ENCODE results near the gene RALGPS1.

RALGPS1 gene

GRCh38 chr9:127182901-127183746 is 268.5 kb downstream of the RALGPS1 start:
- no peaks in the 10 kb centered on the region for H3K4me1 ChIP-seq (ENCODE audit: control extremely low read depth in 1 of 4, control insufficient read depth in 4 of 4, insufficient read depth in 4 of 4, low read length in 3 of 4)
- H3K4me3 ChIP-seq (ENCODE audit: control insufficient read depth in 1 of 7, extremely low read depth in 1 of 7, insufficient read depth in 4 of 7, low read depth in 2 of 7, low read length in 6 of 7), result no peak overlapping the region
- ChIA-PET POLR2A (no interaction called here), CTCF (interaction anchor here (1.4 kb wide), 1 partner anchor 22 kb away, joined by 3 read pairs; no protein-coding TSS in a partner anchor)
- H3K27me3 ChIP-seq (replicated peaks in 2 of 5; ENCODE audit: control insufficient read depth in 4 of 5, insufficient read depth in 5 of 5, low read length in 4 of 5), result peaks cover 0 to 4% (median 0%) of the 10 kb centered on the region in 5 experiments
- DNase-seq, result no peak
- 99% methylated on average over 14 of the region's 14 CpGs for WGBS (ENCODE audit: insufficient coverage)
- H3K27ac ChIP-seq (ENCODE audit: insufficient read depth in 1 of 2, low read depth in 1 of 2, low read length in 2 of 2, poor library complexity in 1 of 2, severe bottlenecking in 2 of 2), result no peak overlapping the region
- no peaks in the 10 kb centered on the region for H3K36me3 ChIP-seq (ENCODE audit: control insufficient read depth in 4 of 4, insufficient read depth in 4 of 4, low read length in 3 of 4)
- no peaks in the 10 kb centered on the region for H3K9me3 ChIP-seq (ENCODE audit: control extremely low read depth in 1 of 5, control insufficient read depth in 4 of 5, insufficient read depth in 2 of 5, low read depth in 1 of 5, low read length in 4 of 5)

DNA sequence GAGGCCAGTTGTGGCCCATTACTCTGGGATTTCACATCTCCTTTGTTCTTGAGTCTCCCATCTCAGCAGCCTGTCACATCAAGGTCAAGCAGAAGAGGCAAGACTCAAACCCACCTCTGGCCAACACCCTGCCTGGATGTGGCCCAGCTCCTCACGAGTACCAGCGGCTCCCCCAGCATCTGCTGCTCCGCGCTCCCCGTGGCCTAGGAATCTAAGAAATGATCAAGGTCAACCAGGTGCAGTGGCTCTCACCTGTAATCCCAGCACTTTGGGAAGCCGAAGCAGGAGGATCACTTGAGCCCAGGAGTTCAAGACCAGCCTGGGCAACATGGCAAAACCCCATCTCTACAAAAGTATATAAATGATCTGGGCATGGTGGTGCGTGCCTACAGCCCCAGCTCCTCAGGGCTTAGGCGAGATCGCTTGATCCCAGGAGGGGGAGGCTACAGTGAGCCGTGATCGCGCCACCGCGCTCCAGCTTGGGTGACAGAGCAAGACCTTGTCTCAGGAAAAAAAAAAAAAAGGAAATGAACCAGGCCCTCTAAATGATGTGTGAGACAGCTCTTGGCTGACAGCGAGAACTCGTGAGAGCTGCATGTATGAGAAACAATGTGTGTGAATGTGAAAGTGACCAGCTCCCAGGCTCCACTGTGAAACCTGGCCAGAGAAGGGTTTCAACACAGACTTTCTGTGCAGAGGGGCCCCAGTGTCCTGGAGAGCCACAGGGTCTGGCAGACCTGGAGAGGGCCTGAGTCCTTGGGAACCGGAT is 269.4 kb downstream of the RALGPS1 start:
- H3K9me3 ChIP-seq (ENCODE audit: control extremely low read depth in 1 of 5, control insufficient read depth in 4 of 5, insufficient read depth in 2 of 5, low read depth in 1 of 5, low read length in 4 of 5), result no peaks in the 10 kb centered on the region
- CTCF ChIA-PET, result no interaction called here
- POLR2A ChIA-PET, result no interaction called here
- no peak for DNase-seq
- H3K4me1 ChIP-seq (ENCODE audit: control extremely low read depth in 1 of 4, control insufficient read depth in 4 of 4, insufficient read depth in 4 of 4, low read length in 3 of 4), result no peaks in the 10 kb centered on the region
- H3K27ac ChIP-seq (ENCODE audit: insufficient read depth in 1 of 2, low read depth in 1 of 2, low read length in 2 of 2, poor library complexity in 1 of 2, severe bottlenecking in 2 of 2), result no peak overlapping the region
- no peaks in the 10 kb centered on the region for H3K36me3 ChIP-seq (ENCODE audit: control insufficient read depth in 4 of 4, insufficient read depth in 4 of 4, low read length in 3 of 4)
- no peak overlapping the region for H3K4me3 ChIP-seq (ENCODE audit: control insufficient read depth in 1 of 7, extremely low read depth in 1 of 7, insufficient read depth in 4 of 7, low read depth in 2 of 7, low read length in 6 of 7)
- H3K27me3 ChIP-seq (replicated peaks in 2 of 5; ENCODE audit: control insufficient read depth in 4 of 5, insufficient read depth in 5 of 5, low read length in 4 of 5), result peaks cover 0 to 4% (median 0%) of the 10 kb centered on the region in 5 experiments
- whole genome bisulfite sequencing (ENCODE audit: insufficient coverage), result 97% methylated on average over 14 of the region's 17 CpGs

DNA sequence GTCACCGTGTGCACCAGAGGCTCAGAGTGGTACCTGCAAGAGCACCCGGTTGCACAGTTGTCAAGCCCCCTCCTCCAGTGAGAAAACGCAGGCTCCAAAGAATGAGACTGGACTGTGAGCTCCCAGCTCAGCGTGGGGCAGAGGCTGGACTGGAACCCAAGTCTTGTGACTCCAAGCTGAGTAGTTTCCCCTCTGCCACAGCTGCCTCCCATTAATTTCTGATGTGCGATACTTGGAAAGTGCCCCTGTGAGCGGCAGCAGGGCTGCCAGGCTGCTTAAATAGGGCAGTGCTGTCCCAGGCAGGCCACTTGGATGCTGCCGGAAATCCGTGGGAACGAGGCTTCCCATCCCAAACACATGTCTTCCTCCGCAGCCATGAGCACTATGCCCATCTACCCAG is 270.1 kb downstream of the RALGPS1 start:
- DNase-seq, result no peak
- Histone ChIP-seq H3K27ac (ENCODE audit: insufficient read depth in 1 of 2, low read depth in 1 of 2, low read length in 2 of 2, poor library complexity in 1 of 2, severe bottlenecking in 2 of 2) (no peak overlapping the region), H3K4me3 (ENCODE audit: control insufficient read depth in 1 of 7, extremely low read depth in 1 of 7, insufficient read depth in 4 of 7, low read depth in 2 of 7, low read length in 6 of 7) (no peak overlapping the region), H3K9me3 (ENCODE audit: control extremely low read depth in 1 of 5, control insufficient read depth in 4 of 5, insufficient read depth in 2 of 5, low read depth in 1 of 5, low read length in 4 of 5) (no peaks in the 10 kb centered on the region), H3K27me3 (replicated peaks in 2 of 5; ENCODE audit: control insufficient read depth in 4 of 5, insufficient read depth in 5 of 5, low read length in 4 of 5) (peaks cover 0 to 2% (median 0%) of the 10 kb centered on the region in 5 experiments), H3K36me3 (ENCODE audit: control insufficient read depth in 4 of 4, insufficient read depth in 4 of 4, low read length in 3 of 4) (no peaks in the 10 kb centered on the region), H3K4me1 (ENCODE audit: control extremely low read depth in 1 of 4, control insufficient read depth in 4 of 4, insufficient read depth in 4 of 4, low read length in 3 of 4) (no peaks in the 10 kb centered on the region)
- ChIA-PET POLR2A (no interaction called here), CTCF (no interaction called here)
- WGBS (ENCODE audit: insufficient coverage), result over 99% methylated on average over 9 of the region's 10 CpGs

DNA sequence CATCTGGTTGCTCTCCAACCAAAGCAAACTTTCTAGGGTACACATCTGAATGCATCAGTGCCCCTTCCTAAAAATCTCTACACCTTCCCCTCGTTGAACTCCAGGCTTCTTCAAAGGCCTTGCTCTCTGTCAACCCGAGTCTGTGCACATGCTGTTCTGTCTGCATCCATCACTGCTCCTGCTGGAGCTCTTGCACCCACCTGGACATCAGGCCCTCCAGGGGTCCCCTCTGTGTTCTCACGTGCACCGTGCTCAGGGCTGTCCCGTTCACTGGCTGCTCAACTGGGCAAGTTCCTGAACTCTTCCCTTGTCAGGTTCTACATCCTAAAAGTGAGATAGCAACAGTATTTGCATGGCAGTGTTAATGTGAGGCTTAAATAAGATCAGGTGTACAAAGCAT is 270.6 kb downstream of the RALGPS1 start:
- no peaks in the 10 kb centered on the region for H3K36me3 ChIP-seq (ENCODE audit: control insufficient read depth in 4 of 4, insufficient read depth in 4 of 4, low read length in 3 of 4)
- H3K4me3 ChIP-seq (ENCODE audit: control insufficient read depth in 1 of 7, extremely low read depth in 1 of 7, insufficient read depth in 4 of 7, low read depth in 2 of 7, low read length in 6 of 7), result no peak overlapping the region
- H3K27ac ChIP-seq (ENCODE audit: insufficient read depth in 1 of 2, low read depth in 1 of 2, low read length in 2 of 2, poor library complexity in 1 of 2, severe bottlenecking in 2 of 2), result no peak overlapping the region
- no peaks in the 10 kb centered on the region for H3K4me1 ChIP-seq (ENCODE audit: control extremely low read depth in 1 of 4, control insufficient read depth in 4 of 4, insufficient read depth in 4 of 4, low read length in 3 of 4)
- POLR2A ChIA-PET, result no interaction called here
- 97% methylated on average over 4 of the region's 5 CpGs for WGBS (ENCODE audit: insufficient coverage)
- CTCF ChIA-PET, result no interaction called here
- no peaks in the 10 kb centered on the region for H3K9me3 ChIP-seq (ENCODE audit: control extremely low read depth in 1 of 5, control insufficient read depth in 4 of 5, insufficient read depth in 2 of 5, low read depth in 1 of 5, low read length in 4 of 5)
- no peak for DNase-seq
- peaks cover 0 to 2% (median 0%) of the 10 kb centered on the region in 5 experiments for H3K27me3 ChIP-seq (replicated peaks in 2 of 5; ENCODE audit: control insufficient read depth in 4 of 5, insufficient read depth in 5 of 5, low read length in 4 of 5)

- Histone ChIP-seq H3K36me3 (ENCODE audit: control insufficient read depth in 4 of 4, insufficient read depth in 4 of 4, low read length in 3 of 4) (no peaks in the 10 kb centered on the region), H3K9me3 (ENCODE audit: control extremely low read depth in 1 of 5, control insufficient read depth in 4 of 5, insufficient read depth in 2 of 5, low read depth in 1 of 5, low read length in 4 of 5) (no peaks in the 10 kb centered on the region), H3K4me1 (ENCODE audit: control extremely low read depth in 1 of 4, control insufficient read depth in 4 of 4, insufficient read depth in 4 of 4, low read length in 3 of 4) (no peaks in the 10 kb centered on the region), H3K4me3 (ENCODE audit: control insufficient read depth in 1 of 7, extremely low read depth in 1 of 7, insufficient read depth in 4 of 7, low read depth in 2 of 7, low read length in 6 of 7) (no peak overlapping the region), H3K27ac (ENCODE audit: insufficient read depth in 1 of 2, low read depth in 1 of 2, low read length in 2 of 2, poor library complexity in 1 of 2, severe bottlenecking in 2 of 2) (no peak overlapping the region), H3K27me3 (replicated peaks in 2 of 5; ENCODE audit: control insufficient read depth in 4 of 5, insufficient read depth in 5 of 5, low read length in 4 of 5) (peaks cover 0 to 2% (median 0%) of the 10 kb centered on the region in 5 experiments)
- WGBS (ENCODE audit: insufficient coverage), result 86% methylated on average over 10 of the region's 11 CpGs
- CTCF ChIA-PET, result interaction anchor here (1.4 kb wide), 1 partner anchor 221 kb away, joined by 3 read pairs; no protein-coding TSS in a partner anchor
- POLR2A ChIA-PET, result no interaction called here
- DNase-seq, result no peak
These were observed 271.6 kb downstream of the RALGPS1 start for GRCh38 chr9:127185931-127186781.

GRCh38 chr9:127186806-127187205 is 272.2 kb downstream of the RALGPS1 start:
- Histone ChIP-seq H3K4me3 (ENCODE audit: control insufficient read depth in 1 of 7, extremely low read depth in 1 of 7, insufficient read depth in 4 of 7, low read depth in 2 of 7, low read length in 6 of 7) (no peak overlapping the region), H3K27ac (ENCODE audit: insufficient read depth in 1 of 2, low read depth in 1 of 2, low read length in 2 of 2, poor library complexity in 1 of 2, severe bottlenecking in 2 of 2) (no peak overlapping the region), H3K9me3 (ENCODE audit: control extremely low read depth in 1 of 5, control insufficient read depth in 4 of 5, insufficient read depth in 2 of 5, low read depth in 1 of 5, low read length in 4 of 5) (no peaks in the 10 kb centered on the region), H3K36me3 (ENCODE audit: control insufficient read depth in 4 of 4, insufficient read depth in 4 of 4, low read length in 3 of 4) (no peaks in the 10 kb centered on the region), H3K27me3 (replicated peaks in 2 of 5; ENCODE audit: control insufficient read depth in 4 of 5, insufficient read depth in 5 of 5, low read length in 4 of 5) (peaks cover 0 to 2% (median 0%) of the 10 kb centered on the region in 5 experiments), H3K4me1 (ENCODE audit: control extremely low read depth in 1 of 4, control insufficient read depth in 4 of 4, insufficient read depth in 4 of 4, low read length in 3 of 4) (no peaks in the 10 kb centered on the region)
- DNase-seq, result no peak
- ChIA-PET POLR2A (no interaction called here), CTCF (interaction anchor here (1.4 kb wide), 1 partner anchor 222 kb away, joined by 3 read pairs; no protein-coding TSS in a partner anchor)
- WGBS (ENCODE audit: insufficient coverage), result 96% methylated on average over 7 of the region's 7 CpGs
